HG02763 (cell line): ENCODE results near the gene PIK3R2.
A peak's percentile ranks its signal among the peaks of the same experiment; 100 is the strongest.
"Not testable (repeated sequence)": the region's sequence is repeated elsewhere in the genome, so short reads cannot be mapped to it uniquely, and the experiment has no call there.

Experiments used
- ATAC-seq: cut with Tn5 transposase; IDR thresholded peaks from one replicate; pipeline ENCODE4 v1.9.1; 2021; ENCODE audit warnings: mild to moderate bottlenecking, moderate library complexity; ENCODE audit not compliant: unreplicated experiment

Gene PIK3R2

GRCh38 chr19:18152817-18153555 lies at the start of gene PIK3R2:
Gene PIK3R2 (plus strand): TSS chr19:18153163. CDS start chr19:18155880, 2,717 bp downstream.
- ATAC-seq, result peak; percentile 73

- ATAC-seq, result no peak
Observed at GRCh38 chr19:18104793-18105131, 48.2 kb upstream of the PIK3R2 start.

- ATAC-seq, result not testable (repeated sequence)
Observed at GRCh38 chr19:18105259-18105658, 47.7 kb upstream of the PIK3R2 start.

GRCh38 chr19:18107235-18107634 lies 45.7 kb upstream of the PIK3R2 start:
- ATAC-seq, result no peak

GRCh38 chr19:18108897-18109296 lies 44.1 kb upstream of the PIK3R2 start:
- no peak for ATAC-seq

- no peak for ATAC-seq
Observed at GRCh38 chr19:18109341-18109732, 43.6 kb upstream of the PIK3R2 start.

- ATAC-seq, result peak; percentile 43
Observed at GRCh38 chr19:18109733-18110608, 43.0 kb upstream of the PIK3R2 start.

- ATAC-seq, result no peak
Observed at GRCh38 chr19:18110609-18111232, 42.2 kb upstream of the PIK3R2 start.

- no peak for ATAC-seq
Observed at GRCh38 chr19:18112989-18113478, 39.9 kb upstream of the PIK3R2 start.

- ATAC-seq, result no peak
Observed at GRCh38 chr19:18113827-18114226, 39.1 kb upstream of the PIK3R2 start.

GRCh38 chr19:18114483-18114882 lies 38.5 kb upstream of the PIK3R2 start:
- ATAC-seq, result no peak

GRCh38 chr19:18117364-18117691 lies 35.6 kb upstream of the PIK3R2 start:
- ATAC-seq, result no peak

- peak; percentile 84 for ATAC-seq
Observed at GRCh38 chr19:18117692-18118378, 35.1 kb upstream of the PIK3R2 start.

GRCh38 chr19:18118420-18119012 lies 34.4 kb upstream of the PIK3R2 start:
- ATAC-seq, result no peak

- no peak for ATAC-seq
Observed at GRCh38 chr19:18119013-18119716, 33.8 kb upstream of the PIK3R2 start.

- ATAC-seq, result no peak
Observed at GRCh38 chr19:18119717-18120105, 33.3 kb upstream of the PIK3R2 start.

- no peak for ATAC-seq
Observed at GRCh38 chr19:18120127-18120526, 32.8 kb upstream of the PIK3R2 start.

- no peak for ATAC-seq
Observed at GRCh38 chr19:18121166-18121565, 31.8 kb upstream of the PIK3R2 start.

GRCh38 chr19:18122424-18122823 lies 30.5 kb upstream of the PIK3R2 start:
- no peak for ATAC-seq
